ENCODE measurements around the gene PHF21B.
"Not testable (repeated sequence)": the region's sequence is repeated elsewhere in the genome, so short reads cannot be mapped to it uniquely, and the experiment has no call there.

- not testable (repeated sequence) for TF ChIP-seq CTCF (optimal IDR thresholded peaks at IDR 0.05 in 1 of 3, IDR thresholded peaks at IDR 0.05 in 1 of 3, conservative IDR thresholded peaks at IDR 0.05 in 1 of 3; ENCODE audit: extremely low read depth in 1 of 3, insufficient read depth in 2 of 3, low read length in 3 of 3); EZH2 (IDR thresholded peaks at IDR 0.05; ENCODE audit: low read length)
Observed at GRCh38 chr22:44854641-44855040, 155.2 kb downstream of the PHF21B start.

Measured in keratinocyte (primary cell).